ENCODE measurements around the gene PIAS4. TPM values are rescaled to one million over a fixed set of nuclear protein-coding genes. Genes with fewer than 3 reads are reported as not detected.

The PIAS4 gene
- total and polyA plus RNA-seq, 8 donors, result 20.9 to 29.9 (median 24.2) TPM

DNA sequence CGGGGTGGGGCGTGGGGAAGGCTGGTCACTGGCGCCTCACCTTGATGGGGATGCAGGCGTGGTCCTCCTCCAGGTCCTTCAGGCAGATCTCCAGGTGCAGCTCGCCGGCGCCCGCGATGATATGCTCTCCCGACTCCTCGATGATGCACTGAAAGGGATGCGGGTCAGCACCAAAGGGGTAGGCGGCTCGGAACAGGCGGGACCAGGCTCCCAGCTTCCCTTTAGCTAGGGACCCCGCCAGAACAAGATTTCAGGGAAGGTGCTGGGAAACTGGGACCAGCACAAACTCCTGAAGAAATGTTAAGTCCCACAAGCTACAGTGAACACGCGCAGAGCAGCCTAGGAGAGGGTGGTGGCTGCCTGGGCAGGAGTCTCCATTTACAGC, 28.3 kb upstream of the PIAS4 start:
- no peak for TF ChIP-seq CTCF (IDR thresholded peaks at IDR 0.05)
- peaks cover 6 to 64% of the 10 kb centered on the region in 2 donors for H3K4me1 ChIP-seq
- H3K9me3 ChIP-seq, result no peaks in the 10 kb centered on the region
- DNase-seq (no peak), ATAC-seq (no peak)
- H3K36me3 ChIP-seq, result peaks cover 19 to 94% of the 10 kb centered on the region in 2 donors
- no peak overlapping the region for H3K4me3 ChIP-seq
- H3K27me3 ChIP-seq, result no peaks in the 10 kb centered on the region
- no peak overlapping the region for H3K27ac ChIP-seq
- intact Hi-C loops (cut with DNase I), result no loop called here

DNA sequence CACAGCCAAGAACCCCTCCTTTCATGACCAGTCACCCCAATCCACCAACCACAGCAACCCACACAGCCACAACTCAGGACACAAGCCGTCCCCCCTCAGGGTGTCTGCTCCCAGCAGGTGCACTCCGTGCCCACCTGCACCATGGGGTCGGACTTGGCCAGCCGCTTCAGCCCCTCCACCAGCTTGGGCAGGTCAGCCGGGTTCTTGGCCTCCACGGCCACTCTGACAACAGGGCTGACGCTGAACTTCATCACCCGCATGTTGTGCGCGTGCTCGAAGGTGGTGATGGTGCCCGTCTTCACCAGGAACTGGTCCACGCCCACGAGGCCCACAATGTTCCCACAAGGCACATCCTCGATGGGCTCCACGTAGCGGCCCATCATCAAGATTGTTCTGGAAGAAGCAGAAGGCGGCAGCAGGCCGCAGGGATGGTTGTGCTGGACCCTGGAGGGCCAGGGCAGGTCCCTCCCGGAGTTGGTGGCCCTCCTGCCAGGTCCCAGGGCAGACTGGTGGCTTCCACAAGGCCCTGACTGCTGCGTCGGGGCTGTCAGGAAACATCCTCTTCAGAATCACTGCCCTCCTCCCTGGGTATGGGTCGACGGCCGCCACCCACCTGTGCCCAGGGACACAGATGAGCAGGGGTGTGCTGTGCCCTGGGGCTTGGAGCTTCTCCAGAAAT, 27.7 kb upstream of the PIAS4 start:
- intact Hi-C loops (cut with DNase I), result no loop called here

GRCh38 chr19:3980353-3981251, 26.9 kb upstream of the PIAS4 start:
- H3K36me3 ChIP-seq, result peaks cover 19 to 88% of the 10 kb centered on the region in 2 donors

More for the DNA sequence above, 27.7 kb upstream of the PIAS4 start:
- Histone ChIP-seq H3K27me3 (no peaks in the 10 kb centered on the region), H3K4me3 (no peak overlapping the region), H3K27ac (no peak overlapping the region), H3K9me3 (no peaks in the 10 kb centered on the region), H3K36me3 (peaks cover 19 to 95% of the 10 kb centered on the region in 2 donors), H3K4me1 (peaks cover 6 to 67% of the 10 kb centered on the region in 2 donors)
- no peak for DNase-seq
- ATAC-seq, result no peak
- TF ChIP-seq CTCF (IDR thresholded peaks at IDR 0.05), result no peak

GRCh38 chr19:3981373-3981735, 26.2 kb upstream of the PIAS4 start:
- H3K4me1 ChIP-seq, result peaks cover 7 to 76% of the 10 kb centered on the region in 2 donors
- no peak overlapping the region for H3K27ac ChIP-seq
- DNase-seq (no peak), ATAC-seq (no peak)
- no peaks in the 10 kb centered on the region for H3K9me3 ChIP-seq
- H3K36me3 ChIP-seq, result peaks cover 19 to 80% of the 10 kb centered on the region in 2 donors
- no peak for TF ChIP-seq CTCF (IDR thresholded peaks at IDR 0.05)
- H3K4me3 ChIP-seq, result no peak overlapping the region
- intact Hi-C loops (cut with DNase I), result no loop called here
- no peaks in the 10 kb centered on the region for H3K27me3 ChIP-seq

More at GRCh38 chr19:3980353-3981251, 26.9 kb upstream of the PIAS4 start:
- intact Hi-C loops (cut with DNase I), result no loop called here
- Histone ChIP-seq H3K27ac (no peak overlapping the region), H3K4me1 (peaks cover 6 to 69% of the 10 kb centered on the region in 2 donors), H3K9me3 (no peaks in the 10 kb centered on the region), H3K4me3 (no peak overlapping the region), H3K27me3 (no peaks in the 10 kb centered on the region)
- ATAC-seq (no peak), DNase-seq (no peak)
- no peak for TF ChIP-seq CTCF (IDR thresholded peaks at IDR 0.05)
